ENCODE measurements around the gene MAML2. TPM values are rescaled to one million over a fixed set of nuclear protein-coding genes. Genes with fewer than 3 reads are reported as not detected.

The MAML2 gene
- total and polyA plus RNA-seq, 9 of the 15 experiments (the other 6 are each of a cell fraction or from before 2014, with no cell fraction given), result 0.79 to 6.8 (median 4.8) TPM

DNA sequence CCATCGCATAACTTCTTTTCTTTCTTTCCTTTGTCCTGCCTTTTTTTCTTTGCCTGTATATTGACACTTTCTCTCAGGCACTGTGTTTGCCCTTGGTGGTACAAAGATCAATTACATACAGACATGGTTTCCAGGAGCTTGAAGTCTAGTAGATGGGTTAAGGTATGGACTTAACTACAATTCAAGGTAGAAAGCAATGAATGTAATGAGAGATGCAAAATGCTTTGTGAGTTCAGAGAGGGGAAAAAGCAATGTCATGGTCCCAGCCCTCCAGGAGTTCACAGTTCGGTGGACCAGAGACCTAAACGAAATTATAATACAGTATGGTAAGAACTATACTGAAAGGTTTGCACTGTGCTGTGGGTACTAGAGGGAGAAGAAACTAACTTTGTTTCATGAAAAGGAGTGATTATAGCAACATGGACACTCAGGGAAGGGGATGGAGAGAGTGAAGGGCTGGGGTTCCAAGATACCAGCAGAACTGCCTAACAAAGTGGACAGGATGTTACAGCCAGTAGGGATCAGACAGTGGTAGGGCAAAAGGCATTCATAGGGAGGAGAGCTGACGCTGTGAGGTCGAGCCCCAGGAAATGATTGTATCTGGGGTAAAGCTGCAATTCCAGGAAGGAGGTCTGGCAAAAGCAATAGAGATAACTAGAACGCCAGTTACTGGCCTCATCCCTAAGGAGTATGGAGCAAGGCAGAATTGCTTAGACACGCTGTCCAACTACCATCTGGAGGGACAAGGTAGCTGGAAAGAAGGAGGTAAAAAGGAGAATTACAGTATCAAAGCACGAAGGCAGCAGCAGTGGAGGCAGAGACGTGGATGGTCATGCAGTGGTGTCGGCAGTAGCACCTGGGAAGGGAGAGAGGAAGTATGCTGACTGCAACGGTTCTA lies 260.7 kb downstream of the MAML2 start (continued):
- TF ChIP-seq, protein P1, sequence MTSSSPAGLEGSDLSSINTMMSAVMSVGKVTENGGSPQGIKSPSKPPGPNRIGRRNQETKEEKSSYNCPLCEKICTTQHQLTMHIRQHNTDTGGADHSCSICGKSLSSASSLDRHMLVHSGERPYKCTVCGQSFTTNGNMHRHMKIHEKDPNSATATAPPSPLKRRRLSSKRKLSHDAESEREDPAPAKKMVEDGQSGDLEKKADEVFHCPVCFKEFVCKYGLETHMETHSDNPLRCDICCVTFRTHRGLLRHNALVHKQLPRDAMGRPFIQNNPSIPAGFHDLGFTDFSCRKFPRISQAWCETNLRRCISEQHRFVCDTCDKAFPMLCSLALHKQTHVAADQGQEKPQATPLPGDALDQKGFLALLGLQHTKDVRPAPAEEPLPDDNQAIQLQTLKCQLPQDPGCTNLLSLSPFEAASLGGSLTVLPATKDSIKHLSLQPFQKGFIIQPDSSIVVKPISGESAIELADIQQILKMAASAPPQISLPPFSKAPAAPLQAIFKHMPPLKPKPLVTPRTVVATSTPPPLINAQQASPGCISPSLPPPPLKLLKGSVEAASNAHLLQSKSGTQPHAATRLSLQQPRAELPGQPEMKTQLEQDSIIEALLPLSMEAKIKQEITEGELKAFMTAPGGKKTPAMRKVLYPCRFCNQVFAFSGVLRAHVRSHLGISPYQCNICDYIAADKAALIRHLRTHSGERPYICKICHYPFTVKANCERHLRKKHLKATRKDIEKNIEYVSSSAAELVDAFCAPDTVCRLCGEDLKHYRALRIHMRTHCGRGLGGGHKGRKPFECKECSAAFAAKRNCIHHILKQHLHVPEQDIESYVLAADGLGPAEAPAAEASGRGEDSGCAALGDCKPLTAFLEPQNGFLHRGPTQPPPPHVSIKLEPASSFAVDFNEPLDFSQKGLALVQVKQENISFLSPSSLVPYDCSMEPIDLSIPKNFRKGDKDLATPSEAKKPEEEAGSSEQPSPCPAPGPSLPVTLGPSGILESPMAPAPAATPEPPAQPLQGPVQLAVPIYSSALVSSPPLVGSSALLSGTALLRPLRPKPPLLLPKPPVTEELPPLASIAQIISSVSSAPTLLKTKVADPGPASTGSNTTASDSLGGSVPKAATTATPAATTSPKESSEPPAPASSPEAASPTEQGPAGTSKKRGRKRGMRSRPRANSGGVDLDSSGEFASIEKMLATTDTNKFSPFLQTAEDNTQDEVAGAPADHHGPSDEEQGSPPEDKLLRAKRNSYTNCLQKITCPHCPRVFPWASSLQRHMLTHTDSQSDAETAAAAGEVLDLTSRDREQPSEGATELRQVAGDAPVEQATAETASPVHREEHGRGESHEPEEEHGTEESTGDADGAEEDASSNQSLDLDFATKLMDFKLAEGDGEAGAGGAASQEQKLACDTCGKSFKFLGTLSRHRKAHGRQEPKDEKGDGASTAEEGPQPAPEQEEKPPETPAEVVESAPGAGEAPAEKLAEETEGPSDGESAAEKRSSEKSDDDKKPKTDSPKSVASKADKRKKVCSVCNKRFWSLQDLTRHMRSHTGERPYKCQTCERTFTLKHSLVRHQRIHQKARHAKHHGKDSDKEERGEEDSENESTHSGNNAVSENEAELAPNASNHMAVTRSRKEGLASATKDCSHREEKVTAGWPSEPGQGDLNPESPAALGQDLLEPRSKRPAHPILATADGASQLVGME (CRISPR knock-in tag; IDR thresholded peaks at IDR 0.05), result 0 out of 2 replicates have a peak, but pooled peaks have one; percentile 23
- TF ChIP-seq HDAC3 (IDR thresholded peaks at IDR 0.05; ENCODE audit: borderline replicate concordance, partially characterized antibody) (peak; percentile 52), PHTF2 (CRISPR knock-in tag; IDR thresholded peaks at IDR 0.05) (no peak), ARID1B (IDR thresholded peaks at IDR 0.05) (peak; percentile 94), FOXA3 (CRISPR knock-in tag; conservative IDR thresholded peaks at IDR 0.05 in 1 of 2, IDR thresholded peaks at IDR 0.05 in 1 of 2) (0 out of 4 replicates have a peak, but pooled peaks of 1 of the 2 experiments have one; percentile 21), EP300 (IDR thresholded peaks at IDR 0.05; ENCODE audit: low read length) (peak; percentile 91)
- TF ChIP-seq, protein P2, sequence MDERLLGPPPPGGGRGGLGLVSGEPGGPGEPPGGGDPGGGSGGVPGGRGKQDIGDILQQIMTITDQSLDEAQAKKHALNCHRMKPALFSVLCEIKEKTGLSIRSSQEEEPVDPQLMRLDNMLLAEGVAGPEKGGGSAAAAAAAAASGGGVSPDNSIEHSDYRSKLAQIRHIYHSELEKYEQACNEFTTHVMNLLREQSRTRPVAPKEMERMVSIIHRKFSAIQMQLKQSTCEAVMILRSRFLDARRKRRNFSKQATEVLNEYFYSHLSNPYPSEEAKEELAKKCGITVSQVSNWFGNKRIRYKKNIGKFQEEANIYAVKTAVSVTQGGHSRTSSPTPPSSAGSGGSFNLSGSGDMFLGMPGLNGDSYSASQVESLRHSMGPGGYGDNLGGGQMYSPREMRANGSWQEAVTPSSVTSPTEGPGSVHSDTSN (CRISPR knock-in tag; IDR thresholded peaks at IDR 0.05; ENCODE audit: low read depth), result no peak
- TF ChIP-seq, protein P2 (tag; conservative IDR thresholded peaks at IDR 0.05; ENCODE audit: low read depth), result no peak; the same call in 1 of the 2 replicates
- TF ChIP-seq, protein P3, sequence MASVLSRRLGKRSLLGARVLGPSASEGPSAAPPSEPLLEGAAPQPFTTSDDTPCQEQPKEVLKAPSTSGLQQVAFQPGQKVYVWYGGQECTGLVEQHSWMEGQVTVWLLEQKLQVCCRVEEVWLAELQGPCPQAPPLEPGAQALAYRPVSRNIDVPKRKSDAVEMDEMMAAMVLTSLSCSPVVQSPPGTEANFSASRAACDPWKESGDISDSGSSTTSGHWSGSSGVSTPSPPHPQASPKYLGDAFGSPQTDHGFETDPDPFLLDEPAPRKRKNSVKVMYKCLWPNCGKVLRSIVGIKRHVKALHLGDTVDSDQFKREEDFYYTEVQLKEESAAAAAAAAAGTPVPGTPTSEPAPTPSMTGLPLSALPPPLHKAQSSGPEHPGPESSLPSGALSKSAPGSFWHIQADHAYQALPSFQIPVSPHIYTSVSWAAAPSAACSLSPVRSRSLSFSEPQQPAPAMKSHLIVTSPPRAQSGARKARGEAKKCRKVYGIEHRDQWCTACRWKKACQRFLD (CRISPR knock-in tag; IDR thresholded peaks at IDR 0.05), result 0 out of 2 replicates have a peak, but pooled peaks have one; percentile 61

Measured in K562 (cell line).